DMS53 (cell line): Measurements from ENCODE around the gene CARM1.
"Not testable (repeated sequence)": the region's sequence is repeated elsewhere in the genome, so short reads cannot be mapped to it uniquely, and the experiment has no call there.

Experiments
- DNase-seq: peaks from one replicate; lab custom pipeline; 2025; lab: John Stamatoyannopoulos, UW

Gene CARM1

DNA sequence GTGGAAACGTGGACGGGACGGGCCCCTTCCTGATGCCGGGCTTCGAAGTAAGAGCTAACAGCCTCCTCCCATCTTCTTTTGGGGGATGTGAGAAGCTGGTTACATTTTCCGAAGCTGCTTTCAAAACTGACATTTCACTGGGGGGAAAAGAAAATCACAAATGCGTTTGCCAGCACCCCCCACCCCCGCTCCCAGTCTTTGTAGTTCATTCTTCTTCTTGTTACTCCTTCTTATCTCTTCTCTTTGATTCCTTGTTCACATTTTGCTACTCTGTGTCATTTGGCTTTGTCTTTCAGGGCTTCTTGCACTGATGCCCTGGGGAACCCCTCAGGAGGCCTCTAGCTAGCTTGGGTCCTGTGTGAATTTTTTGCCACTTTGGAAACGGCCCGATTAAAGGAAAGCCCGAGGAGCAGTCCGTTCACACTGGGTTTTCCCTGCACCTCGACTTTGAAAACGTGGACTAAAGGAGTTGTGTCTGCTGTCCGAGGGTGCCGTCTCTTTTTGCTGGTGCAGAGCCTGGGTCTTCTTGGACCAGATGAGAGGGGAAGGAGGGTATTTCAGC, 1.3 kb downstream of the CARM1 start:
- no peak for DNase-seq

DNA sequence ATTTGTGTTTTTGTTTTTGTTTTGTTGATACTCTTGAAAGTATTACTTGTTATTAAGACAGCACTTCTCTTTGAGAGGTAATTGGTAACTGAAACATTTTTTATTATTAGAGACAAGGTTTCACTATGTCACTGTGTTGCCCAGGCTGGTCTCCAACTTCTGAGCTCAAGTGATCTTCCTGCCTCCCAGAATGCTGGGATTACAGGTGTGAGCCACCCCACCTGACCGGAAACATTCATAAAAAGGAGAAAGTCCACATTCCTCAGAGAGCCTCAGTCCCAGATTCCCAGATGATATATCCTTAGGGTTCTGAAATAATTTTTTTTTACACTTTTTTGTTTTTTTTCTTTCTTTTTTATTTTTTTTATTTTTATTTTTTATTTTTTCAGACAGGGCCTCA, 2.7 kb downstream of the CARM1 start:
- DNase-seq: no peak

DNA sequence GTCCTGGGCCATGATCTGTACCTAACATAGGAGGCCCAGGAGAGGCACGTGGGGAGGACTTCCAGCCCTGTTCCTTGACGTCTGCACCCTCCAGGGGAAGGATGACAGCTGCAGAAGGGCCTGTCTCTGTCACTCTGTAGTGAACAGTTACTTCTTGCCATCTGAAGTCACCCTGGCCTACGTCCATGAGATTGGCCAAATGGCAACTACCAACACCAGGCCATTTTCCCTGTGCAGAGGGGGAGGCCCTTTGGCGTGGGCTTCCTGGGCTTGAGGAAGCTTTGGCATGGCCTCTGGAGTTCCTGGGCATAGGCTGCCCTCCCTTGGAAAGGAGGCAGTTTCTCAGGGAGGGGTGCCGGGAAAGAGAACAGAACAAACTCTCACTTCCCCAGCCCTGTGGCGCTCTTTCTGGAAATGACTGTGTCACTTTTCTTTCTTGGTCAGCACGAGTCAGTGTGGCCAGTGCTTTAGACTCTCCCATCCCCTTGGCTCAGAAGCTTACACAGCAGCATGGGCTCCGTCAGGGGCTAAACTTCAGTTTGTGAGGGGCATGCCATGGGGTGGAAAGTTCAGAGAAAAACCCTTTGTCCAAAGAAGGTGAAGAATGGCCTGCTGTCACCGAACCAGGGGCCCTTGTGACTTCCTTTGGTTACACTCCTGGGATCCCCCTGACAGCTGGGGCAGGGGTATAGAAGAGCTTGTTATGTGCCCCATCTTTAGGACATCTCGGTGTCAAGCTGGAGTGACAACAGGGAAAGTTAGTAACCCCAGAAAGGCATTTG, 5.3 kb downstream of the CARM1 start:
- DNase-seq: no peak

DNA sequence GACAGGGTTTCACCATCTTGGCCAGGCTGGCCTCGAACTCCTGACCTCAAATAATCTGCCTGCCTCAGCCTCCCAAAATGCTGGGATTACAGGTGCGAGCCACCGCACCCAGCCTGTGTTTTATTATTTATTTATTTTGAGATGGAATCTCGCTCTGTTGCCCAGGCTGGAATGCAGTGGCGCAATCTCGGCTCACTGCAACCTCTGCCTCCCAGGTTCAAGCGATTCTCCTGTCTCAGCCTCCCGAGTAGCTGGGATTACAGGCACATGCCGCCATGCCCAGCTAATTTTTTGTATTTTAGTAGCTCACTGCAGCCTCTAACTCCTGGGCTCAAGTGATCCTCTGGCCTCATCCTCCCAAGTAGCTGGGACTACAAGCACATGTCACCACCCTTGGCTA, 6.3 kb downstream of the CARM1 start:
- not testable (repeated sequence) for DNase-seq

DNA sequence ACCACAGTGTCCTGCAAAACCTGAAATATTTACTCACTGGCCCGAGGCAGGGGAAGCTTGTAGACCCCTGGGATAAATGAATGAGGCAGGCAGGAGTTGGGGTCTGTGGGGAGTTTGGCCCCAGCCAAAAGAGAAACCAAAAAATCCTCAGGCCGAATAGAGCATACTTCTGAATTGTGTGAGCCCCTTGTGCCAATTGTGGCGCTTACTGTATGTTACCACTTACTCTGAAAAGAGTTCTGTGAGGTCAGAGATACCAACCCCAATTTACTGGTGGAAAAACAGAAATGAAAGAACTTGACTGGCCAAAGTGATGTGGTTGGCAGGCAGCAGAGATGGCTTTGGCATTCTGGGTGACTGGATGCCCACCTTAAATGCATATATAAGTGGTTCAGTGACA, 6.9 kb downstream of the CARM1 start:
- DNase-seq: no peak

DNA sequence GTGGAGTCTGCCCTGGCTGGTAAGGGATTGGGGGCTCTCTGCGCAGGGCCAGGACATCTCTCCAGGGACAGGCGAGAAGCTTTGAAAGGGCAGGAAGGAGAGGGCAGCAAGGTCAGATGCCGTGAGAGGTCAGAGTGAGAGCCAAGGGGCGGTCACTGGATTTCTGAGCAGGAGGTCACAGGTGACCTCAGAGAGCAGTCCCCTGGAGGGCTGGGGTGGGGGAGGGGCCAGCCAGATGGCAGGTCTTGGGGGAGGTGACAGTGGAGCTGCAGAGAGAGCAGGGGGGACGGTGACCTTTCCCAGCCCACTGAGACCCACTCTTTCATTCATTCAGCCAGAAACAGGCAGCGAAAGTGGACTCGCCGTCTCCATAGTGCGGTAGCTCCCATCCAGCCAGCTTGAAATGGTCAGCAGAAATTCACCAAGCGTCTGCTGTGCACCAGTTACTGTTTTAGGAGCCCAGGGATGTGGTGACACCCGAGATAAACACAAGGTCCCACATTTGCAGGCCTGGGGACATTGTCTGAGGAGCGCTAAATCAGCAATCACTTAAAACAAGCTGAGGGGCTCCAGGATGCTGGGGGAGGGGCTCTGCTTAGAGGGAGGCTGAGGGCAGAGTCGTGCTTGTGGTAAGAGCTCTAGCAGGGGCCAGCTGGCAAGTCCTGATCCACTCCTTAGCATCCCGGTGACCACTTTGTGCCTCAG, 10.2 kb downstream of the CARM1 start:
- DNase-seq: no peak

DNA sequence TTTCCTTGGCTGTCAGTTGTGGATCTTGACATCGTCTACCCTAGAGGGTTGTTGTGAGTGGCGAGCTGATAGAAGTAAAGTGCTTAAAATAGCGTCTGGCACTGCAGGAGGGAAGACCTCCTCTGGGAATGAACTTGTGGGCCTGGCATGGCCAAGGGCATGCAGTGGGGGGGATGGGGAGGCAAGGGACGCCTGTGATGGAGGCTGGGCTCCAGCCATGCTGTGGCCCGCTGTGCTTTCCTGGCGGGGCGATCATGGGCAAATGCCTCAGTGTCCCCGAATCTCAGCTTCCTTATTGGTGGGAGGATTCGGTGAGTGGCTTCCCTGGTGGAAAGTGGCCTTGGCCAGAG, 10.7 kb downstream of the CARM1 start:
- no peak for DNase-seq

DNA sequence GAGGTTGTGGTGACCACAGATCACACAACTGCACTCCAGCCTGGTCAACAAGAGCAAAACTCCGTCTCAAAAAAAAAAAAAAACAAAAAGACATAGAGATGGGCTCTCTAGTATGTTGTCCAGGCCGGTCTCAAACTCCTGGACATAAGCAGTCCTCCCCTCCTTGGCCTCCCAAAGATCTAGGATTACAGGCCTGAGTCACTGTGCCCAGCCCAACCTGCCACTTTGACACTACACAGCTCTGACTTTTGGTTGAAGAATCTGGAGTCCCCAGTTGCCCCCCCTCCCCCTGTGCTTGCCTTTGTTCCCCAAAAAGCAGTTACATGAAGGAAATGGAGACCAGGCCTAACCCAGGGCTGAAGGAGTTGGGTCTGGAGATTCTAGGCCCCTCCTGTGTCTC, 12.9 kb downstream of the CARM1 start:
- DNase-seq: no peak

DNA sequence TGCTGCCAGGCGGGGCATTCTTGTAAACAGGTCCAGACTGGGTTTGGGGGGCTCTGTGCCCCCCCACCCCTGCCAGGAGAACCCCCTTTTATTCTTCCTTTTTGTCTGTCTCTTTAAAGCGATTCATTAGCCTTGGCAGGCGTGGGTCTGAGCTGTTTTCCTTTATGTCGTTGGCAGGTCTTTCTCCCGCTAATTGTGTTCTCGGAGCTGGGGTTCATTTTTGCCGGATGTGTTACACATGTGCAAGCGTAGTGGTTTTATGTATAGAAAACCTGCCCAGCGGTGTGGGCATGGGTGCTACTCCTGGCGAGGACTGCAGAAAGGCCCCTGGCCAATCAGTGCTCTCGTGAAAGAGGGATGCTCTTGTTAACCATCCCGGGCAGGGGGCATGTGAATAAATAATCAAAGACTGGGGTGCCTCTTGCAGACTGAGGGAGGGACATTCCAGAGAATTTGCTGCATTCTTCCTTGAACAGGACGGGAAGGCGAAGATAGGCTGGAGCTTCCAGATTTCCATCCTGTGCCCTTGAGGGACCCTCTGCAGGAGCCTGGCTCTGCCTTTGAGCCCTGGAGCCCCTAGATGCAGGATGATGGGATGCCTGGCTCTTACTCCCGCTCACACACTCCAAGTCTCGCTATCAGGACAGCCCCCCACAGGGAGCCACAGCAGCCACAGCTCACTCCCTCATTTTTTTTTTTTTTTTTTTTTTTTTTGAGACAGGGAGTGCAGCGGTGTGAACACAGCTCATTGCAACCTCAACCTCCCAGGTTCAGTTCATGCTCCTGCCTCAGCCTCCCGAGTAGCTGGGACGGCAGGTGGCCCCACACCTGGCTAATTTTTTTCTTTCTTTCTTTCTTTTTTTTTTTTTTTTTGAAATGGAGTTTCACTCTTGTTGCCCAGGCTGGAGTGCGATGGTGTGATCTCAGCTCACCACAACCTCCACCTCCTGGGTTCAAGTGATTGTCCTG, 14.1 kb downstream of the CARM1 start:
- DNase-seq: no peak

DNA sequence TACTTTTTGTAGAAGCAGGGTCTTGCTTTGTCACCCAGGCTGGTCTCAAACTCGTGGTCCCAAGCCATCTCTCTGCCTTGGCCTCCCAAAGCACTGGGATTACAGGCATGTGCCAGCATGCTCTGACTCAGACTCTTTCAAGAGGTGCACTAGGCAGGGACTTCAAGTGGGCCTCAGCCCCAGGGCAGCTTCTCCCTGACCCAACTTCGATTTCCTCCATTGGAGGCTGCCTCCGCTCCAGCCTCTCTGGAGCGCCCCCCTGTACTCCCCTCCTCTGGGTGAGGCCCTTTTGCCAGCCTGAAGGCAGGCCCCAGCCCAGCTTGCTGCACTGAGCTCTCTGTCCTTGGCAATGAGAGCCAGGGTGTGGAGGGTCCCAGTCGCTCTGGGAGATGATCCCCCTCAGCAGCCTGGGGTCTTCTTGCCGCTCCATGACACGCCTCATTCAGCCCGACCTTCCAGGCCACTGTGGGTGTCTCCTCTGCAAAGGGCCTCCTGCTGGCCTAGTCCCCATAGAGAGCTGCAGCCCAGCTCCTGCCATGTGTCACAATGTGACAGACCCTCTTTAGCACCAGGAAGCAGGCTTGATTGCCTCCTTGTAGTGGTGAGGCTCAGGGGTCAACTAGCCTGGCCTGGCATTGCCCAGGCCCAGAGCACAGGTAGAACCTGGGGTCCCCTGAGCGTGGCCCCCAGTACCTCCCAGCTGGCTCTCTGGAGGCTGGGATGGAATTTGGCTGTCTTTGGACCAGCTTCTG, 16.4 kb downstream of the CARM1 start:
- DNase-seq: no peak

DNA sequence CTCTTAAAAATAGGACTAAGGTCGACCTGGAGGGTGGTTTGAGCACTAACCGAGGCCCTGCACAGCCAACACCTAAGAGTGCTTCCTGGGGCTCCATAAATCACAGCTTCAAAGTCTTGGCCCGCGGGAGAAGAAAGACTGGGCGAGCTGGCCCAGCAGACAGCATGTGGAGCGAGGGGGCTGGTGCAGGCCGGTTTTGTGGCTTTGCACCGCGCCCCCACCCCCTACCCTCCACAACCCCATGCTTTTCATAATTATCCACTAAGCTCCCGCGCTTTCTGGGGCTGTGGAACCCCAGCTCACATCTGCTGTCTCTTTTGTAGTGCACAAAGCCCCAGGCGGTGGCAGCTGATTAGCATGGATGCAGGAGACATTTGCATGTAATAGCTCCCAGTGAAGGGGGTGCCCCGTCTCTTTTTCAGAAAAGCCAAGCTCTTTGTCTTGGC, 17.1 kb downstream of the CARM1 start:
- DNase-seq: no peak

DNA sequence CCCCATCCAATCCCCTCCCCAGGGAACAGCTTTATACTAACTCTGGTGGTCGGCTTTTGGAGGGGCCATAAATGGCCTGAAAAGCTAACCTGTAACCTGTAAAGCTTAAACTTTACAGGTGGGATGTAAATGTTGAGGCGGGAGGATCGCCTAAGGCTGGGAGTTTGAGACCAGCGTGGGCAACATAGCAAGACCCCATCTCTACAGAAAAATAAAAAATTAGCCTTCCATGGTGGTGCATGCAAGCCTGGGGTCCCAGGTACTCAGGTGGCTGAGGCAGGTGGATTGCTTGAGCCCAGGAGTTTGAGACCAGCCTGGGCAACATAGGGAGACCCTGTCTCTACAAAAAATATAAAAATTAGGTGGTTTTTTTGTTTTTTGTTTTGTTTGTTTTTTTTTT, 18.5 kb downstream of the CARM1 start:
- DNase-seq: no peak

DNA sequence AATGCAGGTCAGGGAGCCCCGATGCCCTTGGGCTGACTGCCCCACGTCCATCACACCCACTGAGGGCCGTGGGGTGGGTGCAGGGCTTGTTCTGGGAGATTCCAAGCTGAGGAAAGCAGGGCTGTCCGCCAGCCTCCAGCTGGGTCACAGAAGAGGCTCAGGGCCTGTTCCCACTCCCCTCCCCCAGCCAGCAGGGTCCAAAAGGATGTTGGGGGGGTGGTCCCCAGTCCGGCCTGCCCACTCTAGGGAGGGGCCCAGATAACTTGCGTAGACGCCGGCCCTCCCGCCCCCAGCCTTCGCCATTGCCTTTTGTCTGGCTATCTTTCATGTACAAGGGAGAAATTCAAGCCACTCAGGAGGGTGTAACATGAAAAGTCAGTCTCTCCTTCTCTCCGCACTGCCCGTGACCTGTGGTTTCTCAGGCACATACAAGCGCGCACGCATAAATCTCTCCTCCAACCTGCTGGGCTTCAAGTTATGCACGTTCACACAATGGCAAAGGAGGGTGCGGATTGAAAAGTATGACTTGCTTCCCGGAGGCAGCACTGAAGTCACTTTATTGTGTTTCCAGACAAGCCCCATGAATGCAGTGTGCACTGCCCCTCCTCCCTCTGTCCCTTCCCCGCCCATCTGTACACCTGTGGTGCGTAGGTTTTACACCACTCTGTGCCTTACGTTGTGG, 20.2 kb downstream of the CARM1 start:
- DNase-seq: no peak

DNA sequence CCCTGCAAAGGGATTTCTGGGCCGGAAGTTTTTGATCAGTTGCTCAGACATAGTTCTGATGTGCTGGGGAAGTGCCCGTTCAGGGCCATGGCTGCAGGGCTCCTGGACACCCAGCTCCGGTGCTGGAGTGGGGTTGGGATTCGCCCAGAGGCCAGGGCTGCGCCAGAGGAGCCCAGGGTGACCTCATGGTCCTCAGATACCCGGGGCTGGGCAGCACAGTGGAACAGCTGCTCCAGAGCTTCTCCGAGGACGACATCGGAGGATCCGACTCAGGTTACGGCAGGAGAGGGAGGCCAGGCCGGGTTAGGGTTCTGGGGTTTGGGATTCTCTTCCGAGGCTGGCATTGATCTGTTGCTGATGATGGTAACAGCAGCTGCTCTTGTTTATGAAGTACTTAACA, 20.9 kb downstream of the CARM1 start:
- DNase-seq: no peak

DNA sequence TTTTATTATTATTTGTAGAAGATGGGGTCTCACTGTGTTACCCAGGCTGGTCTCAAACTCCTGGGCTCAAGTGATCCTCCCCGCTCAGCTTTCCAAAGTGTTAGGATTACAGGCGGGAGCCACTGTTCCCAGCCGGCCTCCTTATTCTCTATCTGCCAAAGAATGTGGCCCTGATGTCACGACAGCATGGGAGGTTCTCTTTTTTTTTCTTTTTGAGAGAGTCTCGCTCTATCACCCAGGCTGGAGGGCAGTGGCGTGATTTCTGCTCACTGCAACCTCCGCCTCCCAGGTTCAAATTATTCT, 23.5 kb downstream of the CARM1 start:
- no peak for DNase-seq

DNA sequence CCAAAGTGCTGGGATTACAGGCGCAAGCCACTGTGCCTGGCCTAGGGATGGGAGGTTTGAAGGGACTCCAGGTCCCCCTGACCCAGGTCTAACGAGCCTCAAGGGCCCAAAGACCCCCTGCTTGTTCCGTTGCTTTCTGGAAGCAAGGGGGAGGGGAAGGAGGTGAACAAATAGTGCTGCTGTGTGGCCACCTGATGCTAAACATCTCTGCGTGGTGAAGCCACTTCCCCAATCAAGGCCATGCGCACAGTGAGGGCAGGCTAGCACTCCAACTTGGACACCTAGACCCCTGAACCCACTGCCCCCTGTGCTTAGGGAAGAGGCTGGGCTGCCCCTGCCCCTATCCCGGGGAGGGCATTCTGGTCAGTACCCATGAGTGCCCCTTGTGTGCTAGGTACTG, 24.0 kb downstream of the CARM1 start:
- DNase-seq: no peak

DNA sequence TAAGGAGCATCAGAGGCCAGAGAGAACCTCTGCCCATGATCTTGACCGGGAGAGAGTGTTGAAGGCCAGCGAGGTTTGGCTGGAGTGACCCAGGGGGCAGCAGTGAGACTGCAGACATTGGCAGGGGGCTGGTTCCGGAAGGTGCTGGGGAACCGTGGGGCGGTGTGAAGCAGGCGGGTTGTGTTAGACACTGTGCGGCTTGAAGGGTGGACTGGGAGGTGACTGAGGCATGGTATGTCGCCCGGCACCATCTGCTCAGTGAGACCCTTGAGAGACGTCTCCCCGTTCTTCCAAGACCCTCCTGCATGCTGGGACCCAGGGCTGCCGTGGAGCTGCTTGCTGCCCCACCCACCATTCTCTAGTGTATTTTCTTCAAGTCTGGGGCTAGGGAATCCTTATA, 24.6 kb downstream of the CARM1 start:
- DNase-seq: no peak

DNA sequence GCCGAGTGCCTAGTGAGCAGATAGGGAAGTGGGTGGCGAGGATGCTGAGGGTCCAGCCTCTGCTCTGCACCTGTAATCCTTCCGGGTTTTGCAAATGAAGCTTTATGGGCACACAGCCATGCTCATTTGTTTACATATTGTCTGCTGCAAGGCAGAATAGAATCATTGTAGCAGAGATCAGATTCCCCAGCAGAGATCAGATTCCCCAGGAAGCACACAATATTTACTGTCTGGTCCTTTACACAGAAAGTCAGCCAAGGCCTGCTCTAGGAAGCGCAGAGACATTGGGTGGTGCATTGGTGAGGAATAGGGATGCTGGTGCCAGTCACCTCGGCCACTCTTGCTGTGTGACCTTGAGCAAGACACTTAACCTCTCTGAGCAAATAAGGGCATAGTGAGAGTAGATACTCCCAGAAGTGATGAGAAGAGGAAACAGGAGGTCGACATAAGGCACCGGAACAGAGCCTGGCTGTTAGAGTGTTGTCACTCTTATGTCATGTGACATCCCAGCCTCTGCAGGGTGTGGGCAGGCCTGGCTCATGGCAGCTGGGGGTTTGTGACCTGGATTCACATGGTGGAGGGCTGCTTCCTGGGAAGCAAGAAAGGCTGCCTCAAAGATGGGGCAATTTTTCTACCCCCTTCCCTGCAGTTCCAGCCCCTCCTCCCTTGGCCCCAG, 25.6 kb downstream of the CARM1 start:
- peak; percentile 93 for DNase-seq

DNA sequence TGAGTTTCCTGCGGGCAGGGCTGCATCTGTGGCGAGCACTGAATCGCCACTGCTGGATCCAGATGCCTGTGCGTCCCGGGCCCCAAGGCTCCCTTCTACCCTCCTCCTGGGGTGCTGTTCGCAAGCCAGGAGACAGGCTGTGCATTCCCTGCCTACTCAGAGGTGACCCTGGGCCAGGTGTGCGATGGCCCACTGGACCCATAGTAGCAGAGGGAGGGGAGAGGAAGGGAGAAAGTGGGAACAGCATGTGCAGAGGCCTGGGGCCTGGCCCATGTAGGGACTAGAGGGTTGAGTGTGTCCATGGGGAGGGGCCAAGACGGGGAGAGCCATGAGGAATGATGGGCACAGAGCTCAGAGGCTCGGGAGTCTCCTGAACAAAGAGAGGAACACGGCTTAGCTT, 27.3 kb downstream of the CARM1 start:
- DNase-seq: no peak

DNA sequence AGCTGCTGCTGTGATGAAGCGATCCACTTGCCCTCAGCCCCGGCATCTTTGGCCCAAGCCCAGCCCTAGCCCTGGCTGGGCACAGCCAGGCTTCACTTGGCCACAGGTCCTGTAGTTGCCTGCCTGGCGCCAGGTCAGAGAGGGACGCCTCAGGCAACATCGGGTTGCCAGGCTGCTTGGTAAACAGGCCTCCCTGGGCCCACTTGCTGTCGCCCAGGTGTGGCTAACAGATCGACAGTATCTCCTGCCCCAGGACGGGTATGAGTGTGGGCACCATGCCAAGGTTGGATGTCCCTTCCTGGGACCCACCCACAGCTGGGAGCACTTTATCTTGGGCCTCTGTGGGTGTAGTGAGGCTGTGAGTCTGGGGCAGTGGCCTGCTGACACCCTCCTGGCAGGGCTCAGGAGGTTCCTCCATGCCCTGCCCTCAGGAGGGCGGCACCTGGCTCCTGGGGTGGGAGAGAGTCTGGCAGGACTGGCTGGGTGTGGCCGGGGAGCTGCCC, 27.8 kb downstream of the CARM1 start:
- peak; percentile 66 for DNase-seq
